H1 (cell line): Measurements from ENCODE around the gene PTX4. TPM values are rescaled to one million over a fixed set of nuclear protein-coding genes. Genes with fewer than 3 reads are reported as not detected.
A peak's percentile ranks its signal among the peaks of the same experiment; 100 is the strongest.

Experiments used
- BCL11A ChIP-seq, 2 experiments: IDR thresholded peaks; one replicate each; pipeline ENCODE4 v1.6.1; 2011; ENCODE audit warnings: low read depth in 2 of 2, low read length in 2 of 2, mild to moderate bottlenecking in 2 of 2
- EGR1 ChIP-seq: IDR thresholded peaks from 2 replicates; pipeline ENCODE4 v1.6.1; 2011; ENCODE audit warnings: low read depth, low read length, borderline replicate concordance
- GTF2F1 ChIP-seq: IDR thresholded peaks from 2 replicates; pipeline ENCODE4 v1.6.1; 2012; ENCODE audit warnings: low read depth, low read length, improper control_type of control experiment, borderline replicate concordance
- JUN ChIP-seq: IDR thresholded peaks from 2 replicates; pipeline ENCODE4 v1.6.1; 2011; ENCODE audit warnings: low read depth, mild to moderate bottlenecking, improper control_type of control experiment, low read length
- KDM5A ChIP-seq: fragments of 200-600 bp; IDR thresholded peaks from 2 replicates; pipeline ENCODE4 v1.7.1; 2012; ENCODE audit warnings: mild to moderate bottlenecking, low read length, inconsistent platforms, mixed read lengths
- NANOG ChIP-seq: IDR thresholded peaks from 2 replicates; pipeline ENCODE4 v1.6.1; 2011; ENCODE audit warnings: low read length, low read depth, mild to moderate bottlenecking, inconsistent platforms; ENCODE audit not compliant: insufficient read depth, poor library complexity, severe bottlenecking
- RAD21 ChIP-seq, 2 experiments: IDR thresholded peaks in 1 of 2; conservative IDR thresholded peaks in 1 of 2; 2 replicates each; pipeline ENCODE4 v1.6.1; 2011; ENCODE audit warnings: low read depth in 2 of 2, low read length in 2 of 2, improper control_type of control experiment in 1 of 2, inconsistent platforms in 1 of 2, mild to moderate bottlenecking in 1 of 2, moderate library complexity in 1 of 2
- SP2 ChIP-seq: IDR thresholded peaks from 2 replicates; pipeline ENCODE4 v1.6.1; 2012; ENCODE audit warnings: mild to moderate bottlenecking, low read length, inconsistent platforms
- SP4 ChIP-seq: IDR thresholded peaks from 2 replicates; pipeline ENCODE4 v1.6.1; 2012; ENCODE audit warnings: low read length, inconsistent platforms
- polyA plus RNA-seq, 7 experiments: library from polyadenylated mRNA; depleted of rRNA in 3 of 7; stranded (reverse) in 5 of 7; unstranded in 2 of 7; fragments of >200 nt in 5 of 7; fragments of 200-250 nt in 2 of 7; gene quantifications; 1 replicate in 5 of 7; 2 replicates in 1 of 7; 4 replicates in 1 of 7; pipeline versions ENCODE4 v1.2.1 to v1.2.3, GENCODE V29; 2011 to 2013; ENCODE audit warnings: missing spikeins in 2 of 7, mixed read lengths in 2 of 7
- total RNA-seq: library from RNA; stranded (reverse); fragmentation: NEBNext Ultra II Directional; extraction: Animal tissue kit (Norgen Biotek cat#: 25700); gene quantifications from 2 replicates; pipeline ENCODE4 v1.2.1, GENCODE V29; 2021
- TF ChIP-seq, protein P1 (sequence below): fragments of 300-600 bp; sonication (generic); IDR thresholded peaks from 2 replicates; pipeline ENCODE4 v1.7.1; 2012; ENCODE audit warnings: low read length, moderate library complexity, mild to moderate bottlenecking, inconsistent platforms; ENCODE audit not compliant: insufficient replicate concordance

PTX4 gene
- total and polyA plus RNA-seq, 2 of the 8 experiments (the other 6 are each of a cell fraction or from before 2014, with no cell fraction given) = not detected

- TF ChIP-seq GTF2F1 = peak; percentile 62; the same call in 1 of the 2 replicates
- TF ChIP-seq RAD21 (IDR thresholded peaks at IDR 0.05 in 1 of 2, conservative IDR thresholded peaks at IDR 0.05 in 1 of 2; ENCODE audit: low read depth in 2 of 2, low read length in 2 of 2) = no peak
- peak; percentile 37; the same call in 1 of the 2 replicates for TF ChIP-seq KDM5A
- TF ChIP-seq NANOG = peak; percentile 39
- TF ChIP-seq, protein P1, sequence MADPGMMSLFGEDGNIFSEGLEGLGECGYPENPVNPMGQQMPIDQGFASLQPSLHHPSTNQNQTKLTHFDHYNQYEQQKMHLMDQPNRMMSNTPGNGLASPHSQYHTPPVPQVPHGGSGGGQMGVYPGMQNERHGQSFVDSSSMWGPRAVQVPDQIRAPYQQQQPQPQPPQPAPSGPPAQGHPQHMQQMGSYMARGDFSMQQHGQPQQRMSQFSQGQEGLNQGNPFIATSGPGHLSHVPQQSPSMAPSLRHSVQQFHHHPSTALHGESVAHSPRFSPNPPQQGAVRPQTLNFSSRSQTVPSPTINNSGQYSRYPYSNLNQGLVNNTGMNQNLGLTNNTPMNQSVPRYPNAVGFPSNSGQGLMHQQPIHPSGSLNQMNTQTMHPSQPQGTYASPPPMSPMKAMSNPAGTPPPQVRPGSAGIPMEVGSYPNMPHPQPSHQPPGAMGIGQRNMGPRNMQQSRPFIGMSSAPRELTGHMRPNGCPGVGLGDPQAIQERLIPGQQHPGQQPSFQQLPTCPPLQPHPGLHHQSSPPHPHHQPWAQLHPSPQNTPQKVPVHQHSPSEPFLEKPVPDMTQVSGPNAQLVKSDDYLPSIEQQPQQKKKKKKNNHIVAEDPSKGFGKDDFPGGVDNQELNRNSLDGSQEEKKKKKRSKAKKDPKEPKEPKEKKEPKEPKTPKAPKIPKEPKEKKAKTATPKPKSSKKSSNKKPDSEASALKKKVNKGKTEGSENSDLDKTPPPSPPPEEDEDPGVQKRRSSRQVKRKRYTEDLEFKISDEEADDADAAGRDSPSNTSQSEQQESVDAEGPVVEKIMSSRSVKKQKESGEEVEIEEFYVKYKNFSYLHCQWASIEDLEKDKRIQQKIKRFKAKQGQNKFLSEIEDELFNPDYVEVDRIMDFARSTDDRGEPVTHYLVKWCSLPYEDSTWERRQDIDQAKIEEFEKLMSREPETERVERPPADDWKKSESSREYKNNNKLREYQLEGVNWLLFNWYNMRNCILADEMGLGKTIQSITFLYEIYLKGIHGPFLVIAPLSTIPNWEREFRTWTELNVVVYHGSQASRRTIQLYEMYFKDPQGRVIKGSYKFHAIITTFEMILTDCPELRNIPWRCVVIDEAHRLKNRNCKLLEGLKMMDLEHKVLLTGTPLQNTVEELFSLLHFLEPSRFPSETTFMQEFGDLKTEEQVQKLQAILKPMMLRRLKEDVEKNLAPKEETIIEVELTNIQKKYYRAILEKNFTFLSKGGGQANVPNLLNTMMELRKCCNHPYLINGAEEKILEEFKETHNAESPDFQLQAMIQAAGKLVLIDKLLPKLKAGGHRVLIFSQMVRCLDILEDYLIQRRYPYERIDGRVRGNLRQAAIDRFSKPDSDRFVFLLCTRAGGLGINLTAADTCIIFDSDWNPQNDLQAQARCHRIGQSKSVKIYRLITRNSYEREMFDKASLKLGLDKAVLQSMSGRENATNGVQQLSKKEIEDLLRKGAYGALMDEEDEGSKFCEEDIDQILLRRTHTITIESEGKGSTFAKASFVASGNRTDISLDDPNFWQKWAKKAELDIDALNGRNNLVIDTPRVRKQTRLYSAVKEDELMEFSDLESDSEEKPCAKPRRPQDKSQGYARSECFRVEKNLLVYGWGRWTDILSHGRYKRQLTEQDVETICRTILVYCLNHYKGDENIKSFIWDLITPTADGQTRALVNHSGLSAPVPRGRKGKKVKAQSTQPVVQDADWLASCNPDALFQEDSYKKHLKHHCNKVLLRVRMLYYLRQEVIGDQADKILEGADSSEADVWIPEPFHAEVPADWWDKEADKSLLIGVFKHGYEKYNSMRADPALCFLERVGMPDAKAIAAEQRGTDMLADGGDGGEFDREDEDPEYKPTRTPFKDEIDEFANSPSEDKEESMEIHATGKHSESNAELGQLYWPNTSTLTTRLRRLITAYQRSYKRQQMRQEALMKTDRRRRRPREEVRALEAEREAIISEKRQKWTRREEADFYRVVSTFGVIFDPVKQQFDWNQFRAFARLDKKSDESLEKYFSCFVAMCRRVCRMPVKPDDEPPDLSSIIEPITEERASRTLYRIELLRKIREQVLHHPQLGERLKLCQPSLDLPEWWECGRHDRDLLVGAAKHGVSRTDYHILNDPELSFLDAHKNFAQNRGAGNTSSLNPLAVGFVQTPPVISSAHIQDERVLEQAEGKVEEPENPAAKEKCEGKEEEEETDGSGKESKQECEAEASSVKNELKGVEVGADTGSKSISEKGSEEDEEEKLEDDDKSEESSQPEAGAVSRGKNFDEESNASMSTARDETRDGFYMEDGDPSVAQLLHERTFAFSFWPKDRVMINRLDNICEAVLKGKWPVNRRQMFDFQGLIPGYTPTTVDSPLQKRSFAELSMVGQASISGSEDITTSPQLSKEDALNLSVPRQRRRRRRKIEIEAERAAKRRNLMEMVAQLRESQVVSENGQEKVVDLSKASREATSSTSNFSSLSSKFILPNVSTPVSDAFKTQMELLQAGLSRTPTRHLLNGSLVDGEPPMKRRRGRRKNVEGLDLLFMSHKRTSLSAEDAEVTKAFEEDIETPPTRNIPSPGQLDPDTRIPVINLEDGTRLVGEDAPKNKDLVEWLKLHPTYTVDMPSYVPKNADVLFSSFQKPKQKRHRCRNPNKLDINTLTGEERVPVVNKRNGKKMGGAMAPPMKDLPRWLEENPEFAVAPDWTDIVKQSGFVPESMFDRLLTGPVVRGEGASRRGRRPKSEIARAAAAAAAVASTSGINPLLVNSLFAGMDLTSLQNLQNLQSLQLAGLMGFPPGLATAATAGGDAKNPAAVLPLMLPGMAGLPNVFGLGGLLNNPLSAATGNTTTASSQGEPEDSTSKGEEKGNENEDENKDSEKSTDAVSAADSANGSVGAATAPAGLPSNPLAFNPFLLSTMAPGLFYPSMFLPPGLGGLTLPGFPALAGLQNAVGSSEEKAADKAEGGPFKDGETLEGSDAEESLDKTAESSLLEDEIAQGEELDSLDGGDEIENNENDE = no peak
- TF ChIP-seq EGR1 = peak; percentile 39; the same call in 1 of the 2 replicates
- no peak for TF ChIP-seq JUN
- no peak for TF ChIP-seq SP2
- no peak for TF ChIP-seq BCL11A (IDR thresholded peaks at IDR 0.05; ENCODE audit: low read depth in 2 of 2, low read length in 2 of 2)
- TF ChIP-seq SP4 = peak; percentile 99
Observed at GRCh38 chr16:1474796-1475551, 13.8 kb downstream of the PTX4 start, which contains the start of gene CLCN7 (continued).
